Calu3 (cell line): ENCODE results near the gene SLC39A11. TPM values are rescaled to one million over a fixed set of nuclear protein-coding genes. Genes with fewer than 3 reads are reported as not detected.

Source experiments
- BruUV-seq: library from RNA; stranded (reverse); fragments of 400-500 nt; replicated peaks from 2 replicates; lab custom pipeline; 2021; lab: Mats Ljungman, UMichigan
- CTCF ChIA-PET: fragments of 300-600 bp; sonication (Branson Sonifier 250); formaldehyde crosslinking; loops from one replicate; lab custom pipeline; 2022; ENCODE audit warnings: antibody characterized with exemption; lab: Charles Lee
- DNase-seq: peaks from one replicate; pipeline ENCODE4 v3.0.0; 2022
- H3K27ac Mint-ChIP-seq: one replicate; pipeline ENCODE4 v1.8.0; 2022; ENCODE audit warnings: mixed read lengths; ENCODE audit not compliant: unreplicated experiment
- H3K27me3 Mint-ChIP-seq: one replicate; pipeline ENCODE4 v1.8.0; 2022; ENCODE audit warnings: mixed read lengths; ENCODE audit not compliant: unreplicated experiment
- H3K36me3 Mint-ChIP-seq: one replicate; pipeline ENCODE4 v1.8.0; 2022; ENCODE audit warnings: mild to moderate bottlenecking, moderate library complexity, mixed read lengths; ENCODE audit not compliant: insufficient read depth, unreplicated experiment
- H3K4me1 Mint-ChIP-seq: one replicate; pipeline ENCODE4 v1.8.0; 2022; ENCODE audit warnings: mild to moderate bottlenecking, low read depth, mixed read lengths; ENCODE audit not compliant: unreplicated experiment
- H3K4me3 Mint-ChIP-seq: one replicate; pipeline ENCODE4 v1.8.0; 2022; ENCODE audit warnings: mild to moderate bottlenecking, low read depth, moderate library complexity, mixed read lengths; ENCODE audit not compliant: unreplicated experiment
- H3K9me3 Mint-ChIP-seq: one replicate; pipeline ENCODE4 v1.8.0; 2022; ENCODE audit warnings: low read depth, mixed read lengths; ENCODE audit not compliant: unreplicated experiment
- intact Hi-C: fragments of 100-400 bp; cut with micrococcal nuclease; formaldehyde crosslinking; loops from one replicate; pipeline ENCODE4 v1.10.0; 2022; ENCODE audit not compliant: unreplicated experiment
- total RNA-seq: library from RNA; stranded (reverse); gene quantifications from 2 replicates; pipeline ENCODE4 v1.2.3, GENCODE V29; 2022
- TF ChIP-seq, protein P1 (sequence below): fragments of 200-600 bp; IDR thresholded peaks from one replicate; pipeline ENCODE4 v1.8.0; 2022; ENCODE audit warnings: antibody characterized with exemption; ENCODE audit not compliant: unreplicated experiment

The SLC39A11 gene
- total RNA-seq, 1 experiment from 2014 or later = 60.3 TPM

DNA sequence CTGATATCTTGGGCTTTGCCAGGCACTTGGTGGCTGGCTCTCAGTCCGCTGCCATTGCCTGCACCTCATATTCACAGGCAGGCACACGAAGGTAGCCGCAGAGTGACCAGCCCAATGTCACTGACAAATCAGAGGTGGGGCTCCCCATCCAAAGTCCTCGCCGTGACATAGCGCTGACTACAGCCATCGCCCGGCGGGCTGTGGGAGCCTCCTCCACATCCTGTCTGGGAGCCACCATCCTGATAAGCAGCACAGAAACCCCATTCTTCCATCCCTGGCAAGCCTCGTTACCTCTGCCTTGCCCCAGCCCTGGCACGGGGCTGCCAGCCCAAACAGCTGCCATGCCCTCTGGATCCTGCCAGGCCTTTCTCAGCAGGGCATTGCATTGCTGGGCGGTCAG is 437.8 kb downstream of the SLC39A11 start:
- Mint-ChIP-seq H3K9me3 (no peaks in the 10 kb centered on the region), H3K36me3 (peaks cover 19% of the 10 kb centered on the region), H3K4me1 (peaks cover 56% of the 10 kb centered on the region), H3K4me3 (no peak overlapping the region), H3K27ac (peak overlapping the region; percentile 82), H3K27me3 (no peaks in the 10 kb centered on the region)
- no TSS peak for BruUV-seq
- TF ChIP-seq, protein P1, sequence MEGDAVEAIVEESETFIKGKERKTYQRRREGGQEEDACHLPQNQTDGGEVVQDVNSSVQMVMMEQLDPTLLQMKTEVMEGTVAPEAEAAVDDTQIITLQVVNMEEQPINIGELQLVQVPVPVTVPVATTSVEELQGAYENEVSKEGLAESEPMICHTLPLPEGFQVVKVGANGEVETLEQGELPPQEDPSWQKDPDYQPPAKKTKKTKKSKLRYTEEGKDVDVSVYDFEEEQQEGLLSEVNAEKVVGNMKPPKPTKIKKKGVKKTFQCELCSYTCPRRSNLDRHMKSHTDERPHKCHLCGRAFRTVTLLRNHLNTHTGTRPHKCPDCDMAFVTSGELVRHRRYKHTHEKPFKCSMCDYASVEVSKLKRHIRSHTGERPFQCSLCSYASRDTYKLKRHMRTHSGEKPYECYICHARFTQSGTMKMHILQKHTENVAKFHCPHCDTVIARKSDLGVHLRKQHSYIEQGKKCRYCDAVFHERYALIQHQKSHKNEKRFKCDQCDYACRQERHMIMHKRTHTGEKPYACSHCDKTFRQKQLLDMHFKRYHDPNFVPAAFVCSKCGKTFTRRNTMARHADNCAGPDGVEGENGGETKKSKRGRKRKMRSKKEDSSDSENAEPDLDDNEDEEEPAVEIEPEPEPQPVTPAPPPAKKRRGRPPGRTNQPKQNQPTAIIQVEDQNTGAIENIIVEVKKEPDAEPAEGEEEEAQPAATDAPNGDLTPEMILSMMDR = no peak
- peak; percentile 63 for DNase-seq
- CTCF ChIA-PET = interaction anchor here (0.6 kb wide), 1 partner anchor 534 kb away, joined by 3 read pairs; the partner anchor contains the start of gene SOX9
- intact Hi-C loops = loop anchor here (5.0 kb wide), 2 partner anchors 317 to 1887 kb away; no protein-coding TSS in a partner anchor

DNA sequence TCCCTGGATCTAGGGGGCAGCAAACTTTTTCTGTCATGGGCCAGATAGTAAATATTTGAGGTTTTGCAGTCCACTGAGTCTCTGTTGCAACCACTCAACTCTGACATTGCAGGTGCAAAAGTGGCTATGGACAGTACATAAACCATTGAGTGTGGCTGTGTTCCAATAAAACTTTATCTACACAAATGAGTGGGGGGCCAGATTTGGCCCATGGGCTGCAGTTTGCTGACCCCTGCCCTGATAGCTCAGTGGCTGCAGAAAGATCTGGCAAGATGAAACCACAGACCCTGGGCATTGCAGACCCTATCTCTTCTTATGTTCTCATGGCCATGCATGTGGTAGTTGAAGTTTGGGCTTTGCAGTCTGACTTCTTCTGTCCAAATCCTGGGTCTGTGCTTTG is 440.5 kb downstream of the SLC39A11 start:
- H3K4me1 Mint-ChIP-seq = peaks cover 32% of the 10 kb centered on the region
- CTCF ChIA-PET = interaction anchor here (0.6 kb wide), 1 partner anchor 65 kb away, joined by 5 read pairs; no protein-coding TSS in a partner anchor
- intact Hi-C loops = no loop called here
- no peak for DNase-seq
- H3K4me3 Mint-ChIP-seq = no peak overlapping the region
- TF ChIP-seq, protein P1 = no peak
- H3K9me3 Mint-ChIP-seq = peaks cover 3% of the 10 kb centered on the region
- no peaks in the 10 kb centered on the region for H3K27me3 Mint-ChIP-seq
- H3K27ac Mint-ChIP-seq = no peak overlapping the region
- BruUV-seq = no TSS peak
- H3K36me3 Mint-ChIP-seq = peaks cover 14% of the 10 kb centered on the region

DNA sequence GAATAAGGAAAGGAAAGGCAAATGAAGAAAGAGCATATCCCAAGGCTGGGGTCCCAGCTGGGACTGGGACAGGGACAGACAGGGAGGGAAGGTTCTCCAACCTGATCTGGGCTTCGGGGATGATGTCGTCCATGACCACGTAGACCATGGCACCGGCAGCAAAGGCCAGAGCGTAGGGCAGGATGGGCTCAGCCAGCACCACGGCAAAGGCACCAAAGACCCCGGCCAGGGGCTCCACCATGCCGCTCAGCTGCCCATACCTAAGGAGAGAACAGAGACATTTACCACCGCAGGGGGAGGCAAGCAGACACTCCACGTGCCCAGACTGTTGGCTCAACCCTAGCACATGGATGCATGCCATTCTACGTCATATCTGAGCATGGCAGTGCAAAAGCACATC is 443.8 kb downstream of the SLC39A11 start:
- TF ChIP-seq, protein P1 = no peak
- H3K9me3 Mint-ChIP-seq = peaks cover 8% of the 10 kb centered on the region
- DNase-seq = no peak
- peaks cover 10% of the 10 kb centered on the region for H3K4me1 Mint-ChIP-seq
- no peak overlapping the region for H3K27ac Mint-ChIP-seq
- CTCF ChIA-PET = no interaction called here
- peaks cover 2% of the 10 kb centered on the region for H3K36me3 Mint-ChIP-seq
- intact Hi-C loops = no loop called here
- BruUV-seq = no TSS peak
- H3K27me3 Mint-ChIP-seq = no peaks in the 10 kb centered on the region
- no peak overlapping the region for H3K4me3 Mint-ChIP-seq

DNA sequence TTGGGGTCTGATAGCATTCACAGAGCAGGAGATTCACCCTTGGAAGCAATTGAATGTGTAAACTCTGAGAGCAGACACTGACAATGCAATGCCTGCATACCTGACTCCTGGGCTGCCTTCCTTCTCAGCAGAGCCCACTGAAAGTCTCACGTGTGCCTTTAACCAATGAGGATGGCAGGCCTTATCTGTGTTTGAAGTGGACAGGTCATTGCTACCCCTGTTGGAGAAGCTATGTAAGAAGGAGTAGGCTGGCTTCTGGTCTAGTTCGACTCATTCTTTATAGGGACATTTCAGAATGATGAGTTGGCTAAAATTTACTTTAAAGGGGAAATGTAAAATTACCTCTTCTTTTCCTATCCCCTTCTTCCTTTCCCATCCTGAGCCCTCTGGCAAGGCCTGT is 446.3 kb downstream of the SLC39A11 start:
- Mint-ChIP-seq H3K27ac (no peak overlapping the region), H3K4me3 (no peak overlapping the region), H3K4me1 (peaks cover 8% of the 10 kb centered on the region), H3K36me3 (peaks cover 16% of the 10 kb centered on the region), H3K9me3 (peaks cover 10% of the 10 kb centered on the region), H3K27me3 (no peaks in the 10 kb centered on the region)
- CTCF ChIA-PET = no interaction called here
- no peak for DNase-seq
- TSS peak; percentile 83 for BruUV-seq
- TF ChIP-seq, protein P1 = no peak
- intact Hi-C loops = no loop called here
